Right ventricle myocardium superior (tissue), 1 donor: ENCODE data around the gene CNTNAP5. TPM values are rescaled to one million over a fixed set of nuclear protein-coding genes. Genes with fewer than 3 reads are reported as not detected.

Experiments used
- ATAC-seq: fragments of 200-7000 bp; cut with Tn5 transposase; one replicate; pipeline ENCODE4 v1.9.1; 2020; ENCODE audit warnings: mild to moderate bottlenecking; ENCODE audit not compliant: poor library complexity
- DNase-seq: peaks from one replicate; pipeline ENCODE4 v3.0.0-alpha.2; 2020
- intact Hi-C: fragments of 100-400 bp; cut with DNase I; formaldehyde crosslinking; loops from one replicate; pipeline ENCODE4 v1.11.2; 2022
- total RNA-seq: library from RNA; stranded (reverse); fragmentation: NEBNext Ultra II Directional; extraction: Animal tissue kit (Norgen Biotek cat#: 25700); gene quantifications from one replicate; pipeline ENCODE4 v1.2.1, GENCODE V29; 2021
- donor health status: DM: no; HTN: yes; CAD: no; lungs with severe emphysema.

The CNTNAP5 gene
- total RNA-seq, 1 donor from 2014 or later: not detected

GRCh38 chr2:124953921-124954320, 928.8 kb downstream of the CNTNAP5 start:
- no peak for ATAC-seq
- intact Hi-C loops: no loop called here
- no peak for DNase-seq

GRCh38 chr2:124959581-124959980, 934.5 kb downstream of the CNTNAP5 start:
- intact Hi-C loops: no loop called here
- DNase-seq (no peak), ATAC-seq (no peak)

GRCh38 chr2:124961132-124961531, 936.0 kb downstream of the CNTNAP5 start:
- no peak for ATAC-seq
- no peak for DNase-seq
- intact Hi-C loops: no loop called here
